Lung (tissue), 12 donors: ENCODE results near the gene KRTAP10-6. TPM values are rescaled to one million over a fixed set of nuclear protein-coding genes. Genes with fewer than 3 reads are reported as not detected.

Source experiments
- ATAC-seq: fragments of 200-7000 bp; cut with Tn5 transposase; one replicate; pipeline ENCODE4 v1.9.1; 2020; ENCODE audit warnings: moderate number of reproducible peaks; ENCODE audit not compliant: insufficient read depth, low FRiP score
- DNase-seq, 3 donors: peaks; one replicate each; pipeline ENCODE4 v3.0.0-alpha.2; 2013 to 2017
- H3K27ac ChIP-seq, 2 donors: one replicate each; pipeline ENCODE4 v1.5.1; 2013; ENCODE audit warnings: mild to moderate bottlenecking in 2 of 2, moderate library complexity in 2 of 2, control low read depth in 1 of 2, inconsistent platforms in 1 of 2, low read depth in 1 of 2, low read length in 1 of 2
- H3K27me3 ChIP-seq, 3 donors: one replicate each; pipeline ENCODE4 v1.5.1; 2013; ENCODE audit warnings: low read length in 2 of 3; ENCODE audit not compliant: control insufficient read depth in 3 of 3, insufficient read depth in 3 of 3
- H3K36me3 ChIP-seq, 4 donors: one replicate each; pipeline ENCODE4 v1.5.1; 2013; ENCODE audit warnings: low read length in 4 of 4, mild to moderate bottlenecking in 1 of 4, moderate library complexity in 1 of 4; ENCODE audit not compliant: control insufficient read depth in 4 of 4, insufficient read depth in 4 of 4
- H3K4me1 ChIP-seq, 5 donors: one replicate each; pipeline ENCODE4 v1.5.1; 2013; ENCODE audit warnings: low read length in 5 of 5, mild to moderate bottlenecking in 2 of 5, moderate library complexity in 1 of 5; ENCODE audit not compliant: control insufficient read depth in 5 of 5, insufficient read depth in 5 of 5
- H3K4me3 ChIP-seq: one replicate; pipeline ENCODE4 v1.5.1; 2013; ENCODE audit warnings: mild to moderate bottlenecking, control low read depth, moderate library complexity
- H3K9ac ChIP-seq, 2 donors: one replicate each; pipeline ENCODE4 v1.5.1; 2013; ENCODE audit warnings: low read length in 2 of 2, control low read depth in 1 of 2; ENCODE audit not compliant: insufficient read depth in 1 of 2
- H3K9me3 ChIP-seq, 4 donors: one replicate each; pipeline ENCODE4 v1.5.1; 2013; ENCODE audit warnings: low read length in 3 of 4, mild to moderate bottlenecking in 1 of 4, moderate library complexity in 1 of 4; ENCODE audit not compliant: control insufficient read depth in 4 of 4, insufficient read depth in 3 of 4
- WGBS, 2 donors: extraction: QIAGEN DNeasy Blood & Tissue Kit; methylation state at CpG; one replicate each; pipeline ENCODE4 v1.1.7; 2013; 5-methylcytosine and 5-hydroxymethylcytosine counted together
- polyA plus RNA-seq, 2 donors: library from polyadenylated mRNA; stranded (reverse); fragments of 200-250 nt; gene quantifications; one replicate each; pipeline ENCODE4 v1.2.1, GENCODE V29; 2013
- total RNA-seq, 2 donors: library from RNA; depleted of rRNA in 1 of 2; stranded (reverse); fragments of >200 nt in 1 of 2; gene quantifications; one replicate each; pipeline ENCODE4 v1.2.1, GENCODE V29; 2014 to 2021
- TF ChIP-seq, protein P1 (sequence below): IDR thresholded peaks from 2 replicates; pipeline ENCODE4 v1.5.1; 2012; ENCODE audit warnings: mild to moderate bottlenecking; ENCODE audit errors: control extremely low read depth, extremely low read depth
- donor health status: control.
- donor health status: control.
- donor health status: Bipolar disorder and iron deficiency.
- donor health status: healthy.
- donor health status: DM: yes; HTN: yes; CAD: no.

The KRTAP10-6 gene
- total and polyA plus RNA-seq, 4 donors = not detected

DNA sequence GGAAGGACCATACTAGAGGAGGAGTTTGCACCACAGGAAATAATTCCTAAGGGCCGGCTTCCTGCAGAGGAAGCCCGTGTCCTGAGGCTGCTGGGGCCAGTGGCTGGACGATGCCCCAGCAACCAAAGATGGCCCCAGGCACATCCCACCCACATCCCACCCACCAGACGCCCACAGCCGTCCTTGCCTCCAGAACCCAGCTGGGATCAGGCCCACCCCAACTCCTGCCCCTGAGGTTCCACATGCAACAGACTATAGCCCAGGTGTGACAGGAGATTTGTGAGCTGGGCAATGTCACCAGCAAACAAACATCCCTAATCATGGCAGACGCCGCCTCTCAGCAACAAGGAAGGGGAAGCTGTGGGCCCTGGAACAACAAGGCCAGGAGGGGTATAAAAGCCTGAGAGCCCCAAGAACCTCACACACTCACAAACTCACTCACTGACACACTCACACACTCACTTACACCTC lies 34.4 kb upstream of the KRTAP10-6 start, which contains the start of gene KRTAP10-9:
TSS of gene KRTAP10-9 (plus strand) at position 421 of the 471 bp plus-strand sequence. CDS start 79 bp downstream, outside the sequence.
- TF ChIP-seq, protein P1, sequence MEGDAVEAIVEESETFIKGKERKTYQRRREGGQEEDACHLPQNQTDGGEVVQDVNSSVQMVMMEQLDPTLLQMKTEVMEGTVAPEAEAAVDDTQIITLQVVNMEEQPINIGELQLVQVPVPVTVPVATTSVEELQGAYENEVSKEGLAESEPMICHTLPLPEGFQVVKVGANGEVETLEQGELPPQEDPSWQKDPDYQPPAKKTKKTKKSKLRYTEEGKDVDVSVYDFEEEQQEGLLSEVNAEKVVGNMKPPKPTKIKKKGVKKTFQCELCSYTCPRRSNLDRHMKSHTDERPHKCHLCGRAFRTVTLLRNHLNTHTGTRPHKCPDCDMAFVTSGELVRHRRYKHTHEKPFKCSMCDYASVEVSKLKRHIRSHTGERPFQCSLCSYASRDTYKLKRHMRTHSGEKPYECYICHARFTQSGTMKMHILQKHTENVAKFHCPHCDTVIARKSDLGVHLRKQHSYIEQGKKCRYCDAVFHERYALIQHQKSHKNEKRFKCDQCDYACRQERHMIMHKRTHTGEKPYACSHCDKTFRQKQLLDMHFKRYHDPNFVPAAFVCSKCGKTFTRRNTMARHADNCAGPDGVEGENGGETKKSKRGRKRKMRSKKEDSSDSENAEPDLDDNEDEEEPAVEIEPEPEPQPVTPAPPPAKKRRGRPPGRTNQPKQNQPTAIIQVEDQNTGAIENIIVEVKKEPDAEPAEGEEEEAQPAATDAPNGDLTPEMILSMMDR = no peak
- H3K9ac ChIP-seq = no peak within 1 kb of the TSS
- H3K27me3 ChIP-seq = no peaks in the 10 kb centered on the region
- H3K4me3 ChIP-seq = no peak within 1 kb of the TSS
- H3K27ac ChIP-seq = no peak within 1 kb of the TSS
- H3K9me3 ChIP-seq = peaks cover 0 to 14% (median 12%) of the 10 kb centered on the region in 4 donors
- no peaks in the 10 kb centered on the region for H3K36me3 ChIP-seq
- DNase-seq (no peak), ATAC-seq (no peak)
- WGBS, 2 donors = 52 to 55% methylated on average over 7 of the region's 7 CpGs
- peaks cover 0 to 2% (median 0%) of the 10 kb centered on the region in 5 donors for H3K4me1 ChIP-seq

DNA sequence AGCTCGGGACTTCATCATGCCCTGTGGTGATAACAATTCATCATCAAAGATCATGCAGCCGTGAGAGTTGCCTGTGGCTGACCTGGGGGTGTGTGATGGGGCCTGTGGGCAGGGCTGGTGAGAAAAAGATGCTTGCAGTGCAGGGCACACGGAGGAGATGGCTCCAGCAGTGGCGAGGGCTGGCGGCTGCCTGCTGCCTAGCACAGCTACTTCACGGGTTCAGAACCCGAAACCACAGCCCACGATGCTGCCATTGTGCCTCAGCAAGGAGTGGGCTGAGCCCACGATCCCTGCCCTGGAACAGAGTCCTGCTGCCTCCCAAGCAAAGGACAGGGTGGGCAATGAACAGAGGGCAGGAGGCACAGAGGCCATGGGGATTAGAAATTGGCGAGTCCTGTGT lies 34.0 kb upstream of the KRTAP10-6 start:
- 78 to 81% methylated on average over 10 of the region's 10 CpGs for WGBS, 2 donors
- no peak for DNase-seq
- no peaks in the 10 kb centered on the region for H3K27me3 ChIP-seq
- H3K9ac ChIP-seq = no peak overlapping the region
- H3K4me1 ChIP-seq = peaks cover 0 to 2% (median 0%) of the 10 kb centered on the region in 5 donors
- TF ChIP-seq, protein P1 = no peak
- H3K27ac ChIP-seq = no peak overlapping the region
- no peak for ATAC-seq
- H3K9me3 ChIP-seq = peaks cover 0 to 15% (median 11%) of the 10 kb centered on the region in 4 donors
- H3K4me3 ChIP-seq = no peak overlapping the region
- no peaks in the 10 kb centered on the region for H3K36me3 ChIP-seq

DNA sequence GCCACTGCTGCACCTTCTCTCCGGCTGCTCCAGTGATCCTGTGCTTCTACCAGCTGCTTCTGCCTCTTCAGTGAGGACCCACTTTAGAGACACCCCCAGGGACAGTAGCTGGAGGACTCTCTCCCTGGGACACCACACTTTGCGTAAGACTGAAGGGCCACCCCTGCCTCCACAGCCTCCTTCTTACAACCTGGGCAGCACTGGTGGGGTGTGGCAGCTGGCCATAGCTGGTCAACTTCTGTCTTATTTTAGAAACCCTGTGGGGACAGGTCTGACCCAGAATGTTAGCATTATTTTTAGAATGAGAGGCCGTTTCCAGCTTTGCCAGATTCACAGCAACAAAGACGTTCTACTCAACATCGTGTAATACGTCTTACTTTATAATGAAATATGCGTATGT lies 33.5 kb upstream of the KRTAP10-6 start:
- H3K4me3 ChIP-seq = no peak overlapping the region
- no peak for ATAC-seq
- no peaks in the 10 kb centered on the region for H3K36me3 ChIP-seq
- H3K9me3 ChIP-seq = peaks cover 0 to 15% (median 9%) of the 10 kb centered on the region in 4 donors
- H3K27ac ChIP-seq = no peak overlapping the region
- H3K4me1 ChIP-seq = peaks cover 0 to 2% (median 0%) of the 10 kb centered on the region in 5 donors
- no peak for DNase-seq
- TF ChIP-seq, protein P1 = no peak
- WGBS, 2 donors = 92% methylated on average over 7 of the region's 7 CpGs
- no peaks in the 10 kb centered on the region for H3K27me3 ChIP-seq
- no peak overlapping the region for H3K9ac ChIP-seq

DNA sequence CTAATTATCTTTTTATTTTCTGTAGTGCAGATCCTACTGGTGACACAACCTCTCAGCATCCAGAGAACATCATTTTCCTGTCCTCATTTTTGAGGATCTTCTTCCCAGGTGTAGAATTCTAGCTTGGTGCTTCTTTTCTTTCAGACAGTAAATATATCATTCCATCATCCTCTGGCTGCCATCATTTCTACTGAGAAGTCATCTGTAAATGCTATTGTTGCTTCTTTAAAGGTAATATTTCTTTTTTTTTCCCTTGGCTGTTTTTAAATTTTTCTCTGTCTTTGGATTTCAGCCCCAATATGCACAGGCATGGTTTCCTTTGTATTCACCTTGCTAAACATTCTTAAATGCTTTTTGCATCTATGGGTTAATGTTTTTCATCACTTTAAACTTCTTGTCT lies 31.3 kb upstream of the KRTAP10-6 start:
- ATAC-seq (no peak), DNase-seq (no peak)
- H3K27ac ChIP-seq = no peak overlapping the region
- H3K4me3 ChIP-seq = no peak overlapping the region
- H3K27me3 ChIP-seq = no peaks in the 10 kb centered on the region
- H3K9ac ChIP-seq = no peak overlapping the region
- TF ChIP-seq, protein P1 = no peak
- H3K4me1 ChIP-seq = peaks cover 0 to under 1% (median 0%) of the 10 kb centered on the region in 5 donors
- peaks cover 0 to 13% (median 7%) of the 10 kb centered on the region in 4 donors for H3K9me3 ChIP-seq
- no peaks in the 10 kb centered on the region for H3K36me3 ChIP-seq
